Ovary (tissue), 3 donors: Measurements from ENCODE around the gene BIN2.

Source experiments
- CTCF ChIP-seq, 3 donors: fragments of 450-650 bp in 2 of 3; fragments of 200-600 bp in 1 of 3; IDR thresholded peaks; one replicate each; pipeline versions ENCODE4 v1.5.1 to v1.8.0; 2016 to 2022; ENCODE audit warnings: antibody characterized with exemption in 3 of 3, mild to moderate bottlenecking in 1 of 3
- EP300 ChIP-seq: sonication (generic); formaldehyde crosslinking; IDR thresholded peaks from one replicate; pipeline ENCODE4 v1.6.1; 2017; ENCODE audit warnings: antibody characterized with exemption
- POLR2A ChIP-seq: fragments of 450-650 bp; IDR thresholded peaks from one replicate; pipeline ENCODE4 v1.6.1; 2017; ENCODE audit warnings: antibody characterized with exemption, mild to moderate bottlenecking, moderate library complexity
- donor health status: DM: no; HTN: no; CAD: no.

GRCh38 chr12:51270951-51271518 is 52.9 kb downstream of the BIN2 start:
- no peak for TF ChIP-seq CTCF (IDR thresholded peaks at IDR 0.05)
- TF ChIP-seq EP300, result no peak
- TF ChIP-seq POLR2A, result no peak
